NCI-H82 treated with DMSO at 0.1 percent for 48 hours (cell line): ENCODE data around the gene SNRPA.
"Not testable (repeated sequence)": the region's sequence is repeated elsewhere in the genome, so short reads cannot be mapped to it uniquely, and the experiment has no call there.

Experiments
- DNase-seq: peaks from one replicate; lab custom pipeline; 2025; ENCODE audit not compliant: unreplicated experiment; lab: John Stamatoyannopoulos, UW

SNRPA gene

DNA sequence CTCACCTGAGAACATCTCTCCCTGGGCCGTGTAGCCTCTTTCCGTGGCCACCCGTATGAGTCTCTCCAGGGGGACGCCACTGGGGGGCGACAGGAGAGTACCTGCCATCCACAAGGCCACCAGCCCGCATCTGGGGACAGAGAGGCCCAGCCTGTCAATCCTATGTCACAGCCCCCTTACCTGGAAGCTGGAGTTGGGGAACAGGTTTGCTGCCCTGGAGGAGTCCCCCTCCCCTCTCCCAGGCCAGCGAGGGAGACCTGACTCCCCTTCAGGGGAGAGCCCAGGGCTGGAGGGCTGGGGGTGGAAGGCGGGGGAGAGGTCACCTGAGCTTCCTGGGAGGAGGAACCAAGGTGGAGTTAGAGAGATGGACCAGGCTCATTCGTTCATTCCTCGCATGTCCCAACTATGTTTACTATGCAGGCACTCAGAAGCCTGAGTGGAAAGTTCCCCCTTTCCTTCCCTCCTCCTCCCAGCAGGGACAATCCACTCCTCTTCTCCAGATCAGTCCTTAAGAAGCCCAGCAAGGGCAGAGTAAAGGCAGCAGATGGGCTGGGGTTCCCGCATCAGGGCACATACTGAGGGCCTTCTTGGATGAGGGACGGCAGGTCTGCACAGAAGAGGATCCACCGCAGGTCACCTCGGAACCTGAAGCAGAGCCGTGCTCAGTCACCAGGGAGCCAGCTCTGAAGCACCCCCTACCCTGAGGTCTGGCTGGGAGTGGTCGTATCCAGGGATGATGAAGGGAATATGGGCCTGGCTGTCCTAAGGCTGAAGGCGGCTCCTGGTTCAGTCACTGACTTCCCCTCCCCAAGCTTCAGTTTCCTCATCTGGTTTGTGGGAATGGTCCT, 6.2 kb upstream of the SNRPA start:
- no peak for DNase-seq

DNA sequence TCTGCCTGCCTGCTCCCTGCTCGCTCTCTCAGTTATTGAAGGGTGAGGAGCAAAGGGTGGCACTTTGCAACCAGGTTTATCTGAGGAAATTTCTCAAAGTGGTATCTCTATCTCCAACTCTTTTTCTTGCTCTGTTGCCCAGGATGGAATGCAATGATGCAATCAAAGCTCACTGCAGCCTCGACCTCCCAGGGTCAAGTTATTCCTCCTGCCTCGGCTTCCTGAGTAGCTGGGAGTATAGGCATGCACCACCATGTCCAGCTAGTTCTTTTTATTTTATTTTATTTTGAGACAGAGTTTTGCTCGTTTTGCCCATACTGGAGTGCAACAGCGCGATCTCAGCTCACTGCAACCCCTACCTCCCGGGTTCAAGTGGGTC, 5.6 kb upstream of the SNRPA start:
- no peak for DNase-seq

DNA sequence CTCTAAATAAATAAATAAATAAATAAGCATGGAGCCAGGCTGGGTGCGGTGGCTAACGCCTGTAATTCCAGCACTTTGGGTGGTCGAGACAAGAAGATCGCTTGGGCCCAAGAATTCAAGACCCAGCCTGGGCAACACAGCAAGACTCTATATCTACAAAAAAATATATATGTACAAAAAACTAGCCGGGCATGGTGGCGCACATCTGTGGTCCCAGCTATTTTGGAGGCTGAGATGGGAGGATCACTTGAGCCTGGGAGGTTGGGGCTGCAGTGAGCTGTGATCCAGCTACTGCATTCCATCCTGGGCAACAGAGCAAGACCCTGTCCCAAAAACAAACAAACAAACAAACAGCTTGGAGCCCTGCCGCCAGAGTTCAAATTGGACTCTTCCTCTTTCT, 3.5 kb upstream of the SNRPA start:
- DNase-seq = no peak

DNA sequence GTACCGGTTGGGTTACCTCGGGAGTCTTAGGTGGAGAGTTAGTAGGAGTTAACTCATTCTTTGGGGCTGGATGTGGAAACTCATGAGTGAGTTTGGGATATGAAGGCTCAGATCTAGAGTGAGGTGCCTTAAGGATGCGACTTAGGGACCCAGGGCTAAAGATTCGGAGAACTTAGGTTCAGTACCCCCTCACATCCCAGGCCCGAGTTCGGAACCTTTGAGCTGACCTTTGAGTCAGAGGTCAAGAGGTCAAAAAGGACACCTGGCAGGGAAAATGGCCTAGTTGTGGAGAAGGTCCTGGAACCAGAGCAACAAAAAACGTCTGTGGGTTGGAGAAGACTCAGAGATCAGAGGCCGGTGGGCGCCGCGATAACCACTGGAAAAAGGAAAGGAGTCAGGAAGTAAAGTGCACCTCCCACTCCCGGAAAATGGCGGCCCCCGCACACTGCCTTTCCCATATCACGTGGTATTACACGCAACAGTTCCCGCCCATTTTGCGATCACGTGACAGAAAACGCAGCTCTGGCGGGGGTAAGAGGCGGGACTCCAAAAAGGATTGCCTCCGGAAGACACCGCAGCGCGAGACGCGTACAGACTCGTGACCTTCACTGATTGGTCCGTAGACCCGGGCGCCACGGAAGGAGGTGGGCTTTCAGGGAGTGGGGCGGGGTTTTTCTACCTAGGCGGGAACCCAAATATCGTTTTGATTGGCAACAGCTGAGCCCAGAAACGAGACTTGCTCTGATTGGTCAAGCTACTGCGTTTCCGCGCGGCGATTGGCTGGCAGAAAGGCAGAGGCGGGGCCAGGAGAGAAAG, 737 bp upstream of the SNRPA start, which contains the start of gene ACTMAP:
ACTMAP (minus strand) TSS at position 420 of the 816 bp plus-strand sequence. CDS start 674 bp downstream, outside the sequence.
- peak; percentile 100 for DNase-seq

DNA sequence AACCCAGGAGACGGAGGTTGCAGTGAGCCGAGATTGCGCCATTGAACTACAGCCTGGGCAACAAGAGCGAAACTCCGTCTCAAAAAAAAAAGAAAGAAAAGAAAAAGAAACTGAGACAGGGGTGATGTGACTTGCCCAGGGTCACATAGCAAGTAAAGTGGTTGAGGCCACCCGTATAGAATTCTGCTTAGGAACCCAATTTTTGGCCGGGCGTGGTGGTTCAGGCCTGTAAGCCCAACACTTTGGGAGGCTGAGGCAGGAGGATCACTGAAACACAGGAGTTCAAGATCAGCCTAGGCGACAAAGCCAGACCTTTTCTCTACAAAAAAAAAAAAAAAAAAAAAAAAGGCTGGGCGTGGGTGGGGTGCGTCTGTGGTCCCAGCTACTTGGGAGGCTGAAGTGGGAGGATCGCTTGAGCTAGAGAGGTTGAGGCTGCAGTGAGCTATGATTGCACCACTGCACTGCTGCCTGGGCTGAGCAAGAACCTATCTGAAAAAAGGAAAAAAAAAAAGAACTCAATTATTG, 1.3 kb downstream of the SNRPA start:
- DNase-seq = no peak

DNA sequence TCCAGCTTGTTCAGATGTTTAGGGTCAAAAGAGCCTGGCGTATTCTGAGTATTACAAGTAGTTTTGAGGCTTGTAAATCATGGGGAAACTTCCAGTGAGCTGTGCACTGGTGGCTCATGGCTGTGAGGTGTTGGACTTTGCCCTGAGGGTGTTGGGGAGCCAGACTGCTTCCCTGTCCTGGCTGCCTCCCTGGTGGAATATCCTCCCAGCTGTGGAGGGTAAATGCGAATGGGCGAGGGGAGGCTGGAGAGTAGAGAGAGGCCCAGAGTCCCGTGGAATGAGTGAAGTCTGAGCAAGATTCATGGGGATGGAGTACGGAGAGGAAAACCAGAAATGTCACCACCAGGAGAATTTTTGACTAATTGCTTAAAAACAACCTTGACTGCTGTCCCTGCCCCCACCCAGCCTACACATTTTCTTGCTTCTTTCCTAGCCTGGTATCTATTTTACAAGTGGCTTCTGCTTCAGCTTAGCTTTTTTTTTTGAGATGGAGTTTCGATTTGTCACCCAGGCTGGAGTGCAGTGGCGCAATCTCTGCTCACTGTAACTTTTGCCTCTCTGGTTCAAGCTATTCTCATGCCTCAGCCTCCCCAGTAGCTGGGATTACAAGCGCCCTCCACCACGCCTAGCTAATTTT, 3.7 kb downstream of the SNRPA start:
- DNase-seq = no peak

DNA sequence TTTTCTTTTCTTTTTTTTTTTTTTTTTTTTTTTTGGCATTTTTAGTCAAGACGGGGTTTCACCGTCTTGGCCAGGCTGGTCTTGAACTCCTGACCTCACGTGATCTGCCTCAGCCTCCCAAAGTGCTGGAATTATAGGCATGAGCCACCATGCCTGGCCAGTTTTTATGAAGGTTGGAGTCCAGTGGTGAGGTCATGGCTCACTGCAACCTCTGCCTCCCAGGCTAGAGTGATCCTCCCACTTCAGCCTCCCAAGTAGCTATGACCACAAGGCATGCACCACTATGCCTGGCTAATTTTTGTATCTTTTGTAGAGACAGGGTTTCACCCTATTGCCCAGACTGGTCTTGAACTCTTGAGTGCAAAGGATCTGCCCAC, 4.2 kb downstream of the SNRPA start:
- no peak for DNase-seq

DNA sequence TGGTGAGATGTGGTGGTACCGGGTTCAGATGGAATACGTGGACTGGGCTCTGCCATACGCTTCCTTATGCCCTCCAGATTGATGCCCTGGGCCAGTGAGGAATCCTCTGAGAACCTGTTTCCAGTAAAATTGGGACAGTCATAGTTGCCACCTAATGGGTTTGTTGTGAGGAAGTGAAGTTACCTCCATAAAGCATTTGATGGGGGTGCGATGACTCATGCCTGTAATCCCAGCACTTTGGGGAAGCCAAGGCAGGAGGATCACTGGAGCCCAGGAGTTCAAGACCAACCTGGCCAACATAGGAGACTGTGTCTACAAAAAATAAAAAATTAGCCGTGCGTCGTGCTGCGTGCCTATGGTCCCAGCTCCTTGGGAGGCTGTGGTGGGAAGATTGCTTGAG, 4.8 kb downstream of the SNRPA start:
- no peak for DNase-seq

DNA sequence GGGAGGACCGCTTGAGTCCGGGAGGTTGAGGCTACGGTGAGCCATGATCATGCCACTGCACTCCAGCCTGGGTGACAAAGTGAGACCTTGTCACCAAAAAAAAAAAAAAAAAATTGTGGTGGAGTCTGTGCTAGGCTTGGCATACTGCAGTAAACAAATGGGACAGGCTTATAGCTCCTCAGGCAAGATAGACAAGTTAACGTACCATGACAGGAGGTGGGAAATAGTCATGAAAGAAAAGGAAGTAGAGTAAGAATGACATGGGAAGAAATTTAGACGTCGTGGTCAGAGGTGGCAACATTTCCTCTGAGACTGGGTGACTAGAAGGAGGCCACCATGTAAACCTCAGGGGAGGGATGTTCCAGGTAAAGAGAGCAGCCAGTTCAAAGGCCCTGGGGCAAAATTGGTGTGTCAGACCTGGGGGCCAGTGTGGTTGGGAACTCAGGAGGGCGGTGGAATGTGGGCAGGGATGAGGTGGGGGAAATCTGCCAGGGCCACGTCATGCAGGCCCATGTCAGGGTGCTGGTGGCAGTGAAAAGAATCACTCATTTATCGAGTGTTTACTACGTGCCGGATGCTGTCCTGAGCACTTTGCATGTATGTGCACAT, 5.6 kb downstream of the SNRPA start:
- no peak for DNase-seq

DNA sequence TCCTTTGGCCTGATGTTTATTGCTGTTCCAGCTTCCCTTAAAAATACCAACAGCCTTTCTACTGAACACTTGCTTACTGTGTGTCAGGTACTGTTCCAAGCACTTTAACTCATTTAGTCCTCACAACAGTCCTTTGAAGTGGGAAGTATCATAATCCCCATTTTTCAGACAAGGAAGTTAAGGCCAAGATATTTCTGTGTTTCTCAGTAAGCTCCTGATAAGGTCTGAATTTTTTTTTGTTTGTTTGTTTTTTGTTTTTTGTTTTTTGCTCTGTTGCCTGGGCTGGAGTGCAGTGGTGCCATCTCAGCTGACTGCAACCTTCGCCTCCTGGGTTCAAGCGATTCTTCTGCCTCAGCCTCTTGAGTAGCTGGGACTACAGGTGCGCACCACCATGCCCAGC, 7.5 kb downstream of the SNRPA start:
- no peak for DNase-seq

DNA sequence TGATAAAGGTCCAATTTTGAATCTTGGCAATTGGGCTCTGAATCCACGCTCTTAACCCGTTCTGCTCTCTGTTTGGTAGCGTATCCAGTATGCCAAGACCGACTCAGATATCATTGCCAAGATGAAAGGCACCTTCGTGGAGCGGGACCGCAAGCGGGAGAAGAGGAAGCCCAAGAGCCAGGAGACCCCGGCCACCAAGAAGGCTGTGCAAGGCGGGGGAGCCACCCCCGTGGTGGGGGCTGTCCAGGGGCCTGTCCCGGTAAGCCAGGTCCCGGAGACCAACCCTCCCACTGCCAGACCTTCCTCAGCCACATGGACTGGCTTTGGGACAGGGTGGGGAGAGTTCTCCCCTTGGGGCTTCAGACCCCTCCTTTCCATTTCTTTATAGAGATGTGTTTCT, 8.3 kb downstream of the SNRPA start:
- no peak for DNase-seq

DNA sequence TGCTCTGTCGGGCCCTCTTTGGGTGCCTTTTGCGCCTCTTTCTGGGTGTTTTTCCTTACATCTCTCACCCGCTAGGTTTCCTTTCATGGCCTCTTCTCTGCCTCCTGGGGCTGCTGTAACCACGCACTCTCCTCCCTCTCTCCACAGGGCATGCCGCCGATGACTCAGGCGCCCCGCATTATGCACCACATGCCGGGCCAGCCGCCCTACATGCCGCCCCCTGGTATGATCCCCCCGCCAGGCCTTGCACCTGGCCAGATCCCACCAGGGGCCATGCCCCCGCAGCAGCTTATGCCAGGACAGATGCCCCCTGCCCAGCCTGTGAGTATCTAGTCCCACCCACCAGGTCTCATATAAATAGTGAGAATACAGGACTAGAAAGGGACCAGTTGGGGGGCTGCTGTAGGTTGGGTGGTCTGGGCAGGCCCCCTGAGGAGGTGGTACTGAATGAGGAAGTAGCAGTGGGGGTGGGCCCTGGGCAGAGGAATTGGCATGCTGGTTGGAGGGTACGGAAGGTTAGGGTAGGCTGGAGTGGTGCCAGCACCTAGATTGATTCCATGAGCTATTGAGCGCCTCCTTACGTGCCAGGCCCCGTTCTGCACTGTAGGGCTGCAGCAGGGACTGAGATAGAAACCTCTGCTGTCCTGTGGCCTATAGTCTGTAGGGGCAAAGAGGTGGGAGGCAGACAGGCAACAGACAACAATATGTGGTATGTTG, 11.9 kb downstream of the SNRPA start:
- no peak for DNase-seq

DNA sequence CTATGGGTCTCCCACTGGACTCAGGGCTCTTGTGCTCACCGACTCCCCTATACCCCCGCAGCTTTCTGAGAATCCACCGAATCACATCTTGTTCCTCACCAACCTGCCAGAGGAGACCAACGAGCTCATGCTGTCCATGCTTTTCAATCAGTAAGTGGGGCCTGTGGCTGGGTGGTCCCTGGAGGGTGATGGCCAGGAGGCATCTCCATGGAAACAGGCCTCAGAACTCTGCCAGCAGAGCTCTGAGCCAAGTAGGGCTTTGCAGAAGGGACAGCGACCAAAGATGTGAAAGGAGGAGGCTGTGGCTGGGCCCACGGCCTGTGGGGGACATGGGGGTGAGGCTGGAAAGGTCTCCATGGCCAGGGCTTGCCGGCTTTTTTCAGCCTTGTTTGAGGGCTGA, 12.5 kb downstream of the SNRPA start:
- DNase-seq = no peak

DNA sequence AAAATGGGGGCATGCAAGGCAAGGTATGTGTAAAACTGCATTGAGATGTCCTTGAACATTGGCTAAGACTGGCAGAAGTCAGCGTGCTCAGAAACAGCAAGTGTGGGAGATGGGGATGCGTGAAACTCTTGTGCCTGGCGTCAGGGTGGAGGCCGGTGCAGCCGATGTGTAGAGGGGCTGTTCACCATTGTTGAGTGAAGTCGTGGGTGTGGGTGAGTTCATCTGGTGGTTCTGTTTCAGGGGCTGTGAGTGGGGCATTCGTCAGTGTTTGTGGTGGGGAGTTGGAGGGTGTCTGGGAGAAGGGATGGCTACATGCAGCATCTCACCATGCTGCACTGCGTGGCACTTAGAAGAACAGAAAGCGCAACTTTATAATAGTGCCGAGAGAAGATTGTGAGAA, 13.0 kb downstream of the SNRPA start:
- no peak for DNase-seq

DNA sequence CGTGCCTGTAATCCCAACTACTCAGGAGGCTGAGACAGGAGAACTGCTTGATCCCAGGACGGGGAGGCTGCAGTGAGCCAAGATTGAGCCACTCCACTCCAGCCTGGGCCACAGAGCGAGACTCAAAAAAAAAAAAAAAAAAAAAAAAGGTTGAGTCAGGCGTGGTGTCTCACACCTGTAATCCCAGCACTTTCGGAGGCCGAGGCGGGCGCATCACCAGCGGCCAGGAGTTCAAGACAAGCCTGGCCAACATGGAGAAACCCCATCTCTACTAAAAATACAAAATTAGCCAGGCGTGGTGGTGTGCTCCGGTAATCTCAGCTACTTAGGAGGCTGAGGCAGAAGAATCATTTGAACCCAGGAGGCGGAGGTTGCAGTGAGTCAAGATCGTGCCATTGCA, 15.4 kb downstream of the SNRPA start:
- not testable (repeated sequence) for DNase-seq

DNA sequence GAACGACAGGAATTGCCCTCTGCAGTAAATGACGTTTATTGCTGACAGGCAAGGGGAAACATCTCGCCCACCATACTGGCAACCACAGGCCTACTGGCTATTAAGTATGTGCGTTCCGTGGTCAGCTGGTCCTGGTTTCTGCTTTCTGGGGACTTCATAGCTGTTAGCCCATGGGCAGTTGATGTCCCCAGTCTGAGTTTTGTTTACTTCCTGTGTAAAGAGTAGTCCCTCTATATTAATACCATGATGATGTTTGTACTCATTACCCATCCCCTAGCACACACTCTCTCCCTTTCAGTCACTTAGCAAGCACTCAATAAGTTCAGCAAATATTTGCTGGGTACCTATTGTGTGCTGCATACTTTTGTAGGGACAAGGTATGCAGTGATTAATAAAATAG, 17.9 kb downstream of the SNRPA start:
- no peak for DNase-seq

DNA sequence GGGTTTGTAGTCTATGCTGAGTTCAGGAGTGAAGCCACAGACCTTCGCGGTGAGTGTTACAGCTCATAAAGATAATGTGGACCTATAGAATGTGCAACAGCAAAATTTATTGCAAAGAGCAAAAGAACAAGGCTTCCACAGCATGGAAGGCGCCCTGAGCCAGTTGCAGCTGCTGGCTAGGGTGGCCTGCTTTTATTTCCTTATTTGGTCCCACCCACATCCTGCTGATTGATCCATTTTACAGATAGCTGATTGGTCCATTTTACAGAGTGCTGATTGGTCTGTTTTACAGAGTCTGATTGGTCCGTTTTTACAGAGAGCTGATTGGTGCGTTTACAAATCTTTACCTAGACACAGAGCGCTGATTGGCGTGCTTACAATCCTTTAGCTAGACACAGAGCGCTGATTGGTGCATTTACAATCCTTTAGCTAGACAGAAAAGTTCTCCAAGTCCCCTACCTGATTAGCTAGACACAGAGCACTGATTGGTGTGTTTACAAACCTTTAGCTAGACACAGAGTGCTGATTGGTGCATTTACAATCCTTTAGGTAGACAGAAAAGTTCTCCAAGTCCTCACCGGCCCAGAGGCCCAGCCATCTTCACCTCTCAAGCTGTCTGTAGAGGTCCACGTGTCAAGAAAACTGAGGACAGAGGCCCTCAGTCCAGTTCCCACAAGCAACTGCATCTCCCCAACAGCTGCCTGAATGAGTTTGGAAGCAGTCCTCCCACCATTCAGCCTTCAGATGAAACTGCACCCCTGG, 20.3 kb downstream of the SNRPA start:
- DNase-seq = not testable (repeated sequence)

DNA sequence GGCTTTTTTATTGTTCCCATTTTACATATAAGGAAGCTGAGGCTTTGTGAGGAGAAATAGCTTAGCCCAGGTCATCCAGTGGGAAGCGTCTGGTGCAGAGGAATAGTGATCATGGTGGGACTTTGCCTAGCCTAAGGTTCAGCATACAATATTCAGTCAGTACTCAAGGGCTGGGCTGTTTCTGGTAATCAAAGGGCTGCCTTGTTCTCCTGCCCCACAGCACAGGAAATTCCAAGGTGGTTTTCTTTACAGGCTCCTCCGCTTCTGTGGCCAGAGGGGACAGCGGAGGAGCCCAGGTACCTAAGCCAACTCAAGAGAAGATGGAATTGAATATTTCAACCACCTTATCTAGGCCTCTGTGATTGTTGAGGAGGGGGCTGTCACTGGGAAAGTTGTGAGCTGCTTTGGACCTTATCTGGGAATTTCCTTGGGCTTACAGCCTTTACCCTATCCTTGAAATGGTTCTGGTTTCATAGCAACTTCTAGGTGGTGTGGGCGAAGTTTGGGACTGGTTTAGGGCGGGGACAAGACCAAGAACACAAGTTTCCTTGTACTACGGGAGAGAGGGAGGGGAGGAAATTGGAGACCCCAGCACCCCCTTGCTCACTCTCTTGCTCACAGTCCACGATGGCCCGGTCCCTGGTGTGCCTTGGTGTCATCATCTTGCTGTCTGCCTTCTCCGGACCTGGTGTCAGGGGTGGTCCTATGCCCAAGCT, 24.1 kb downstream of the SNRPA start, which contains the start of gene MIA:
MIA (plus strand) TSS at position 606 of the 716 bp plus-strand sequence; CDS start at position 628, 22 bp downstream.
- DNase-seq = no peak

DNA sequence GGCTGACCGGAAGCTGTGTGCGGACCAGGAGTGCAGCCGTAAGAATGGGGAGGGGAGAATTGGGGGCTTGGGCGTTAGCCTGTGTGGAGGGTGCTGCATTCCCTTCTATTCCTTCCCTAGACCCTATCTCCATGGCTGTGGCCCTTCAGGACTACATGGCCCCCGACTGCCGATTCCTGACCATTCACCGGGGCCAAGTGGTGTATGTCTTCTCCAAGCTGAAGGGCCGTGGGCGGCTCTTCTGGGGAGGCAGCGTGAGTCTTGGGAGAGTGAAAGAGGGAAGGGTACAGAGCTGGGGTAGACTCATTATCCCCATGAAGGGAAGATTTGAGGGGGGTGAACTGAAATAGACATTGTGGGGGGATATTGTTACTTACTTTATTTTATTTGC, 24.6 kb downstream of the SNRPA start:
- no peak for DNase-seq
